Ascending aorta (tissue), 2 donors: ENCODE measurements around the gene CEACAM20. TPM values are rescaled to one million over a fixed set of nuclear protein-coding genes. Genes with fewer than 3 reads are reported as not detected.
"Not testable (repeated sequence)": the region's sequence is repeated elsewhere in the genome, so short reads cannot be mapped to it uniquely, and the experiment has no call there.

Experiments used
- DNase-seq, 2 donors: peaks; one replicate each; pipeline ENCODE4 v3.0.0-alpha.2; 2019; ENCODE audit warnings: low spot score in 2 of 2
- H3K27ac ChIP-seq, 2 donors: fragments of 200-600 bp; sonication (generic); one replicate each; pipeline ENCODE4 v1.5.1; 2016 to 2017; ENCODE audit warnings: mild to moderate bottlenecking in 1 of 2
- H3K27me3 ChIP-seq: fragments of 200-600 bp; sonication (generic); one replicate; pipeline ENCODE4 v1.5.1; 2017
- H3K36me3 ChIP-seq, 2 donors: fragments of 200-600 bp; sonication (generic); one replicate each; pipeline ENCODE4 v1.5.1; 2016
- H3K4me1 ChIP-seq, 2 donors: fragments of 200-600 bp; sonication (generic); one replicate each; pipeline ENCODE4 v1.5.1; 2016 to 2017; ENCODE audit warnings: mild to moderate bottlenecking in 1 of 2
- H3K4me3 ChIP-seq, 2 donors: fragments of 200-600 bp; sonication (generic); one replicate each; pipeline ENCODE4 v1.5.1; 2016 to 2017; ENCODE audit warnings: mild to moderate bottlenecking in 1 of 2
- H3K9me3 ChIP-seq, 2 donors: fragments of 200-600 bp; sonication (generic); one replicate each; pipeline ENCODE4 v1.5.1; 2016
- intact Hi-C: fragments of 100-400 bp; cut with DNase I; formaldehyde crosslinking; loops from one replicate; pipeline ENCODE4 v1.15.1; 2023
- total RNA-seq: library from RNA; depleted of rRNA; stranded (reverse); fragments of >200 nt; gene quantifications from one replicate; pipeline ENCODE4 v1.1.0, GENCODE V29; 2016
- TF ChIP-seq, protein P1 (sequence below), 3 experiments: fragments of 200-600 bp in 2 of 3; fragments of 450-650 bp in 1 of 3; sonication (generic) in 2 of 3; IDR thresholded peaks; one replicate each; pipeline ENCODE4 v1.5.1; 2016 to 2019; ENCODE audit warnings: antibody characterized with exemption in 3 of 3, mild to moderate bottlenecking in 1 of 3, moderate library complexity in 1 of 3

CEACAM20 gene
- total RNA-seq, 1 donor from 2014 or later: not detected

DNA sequence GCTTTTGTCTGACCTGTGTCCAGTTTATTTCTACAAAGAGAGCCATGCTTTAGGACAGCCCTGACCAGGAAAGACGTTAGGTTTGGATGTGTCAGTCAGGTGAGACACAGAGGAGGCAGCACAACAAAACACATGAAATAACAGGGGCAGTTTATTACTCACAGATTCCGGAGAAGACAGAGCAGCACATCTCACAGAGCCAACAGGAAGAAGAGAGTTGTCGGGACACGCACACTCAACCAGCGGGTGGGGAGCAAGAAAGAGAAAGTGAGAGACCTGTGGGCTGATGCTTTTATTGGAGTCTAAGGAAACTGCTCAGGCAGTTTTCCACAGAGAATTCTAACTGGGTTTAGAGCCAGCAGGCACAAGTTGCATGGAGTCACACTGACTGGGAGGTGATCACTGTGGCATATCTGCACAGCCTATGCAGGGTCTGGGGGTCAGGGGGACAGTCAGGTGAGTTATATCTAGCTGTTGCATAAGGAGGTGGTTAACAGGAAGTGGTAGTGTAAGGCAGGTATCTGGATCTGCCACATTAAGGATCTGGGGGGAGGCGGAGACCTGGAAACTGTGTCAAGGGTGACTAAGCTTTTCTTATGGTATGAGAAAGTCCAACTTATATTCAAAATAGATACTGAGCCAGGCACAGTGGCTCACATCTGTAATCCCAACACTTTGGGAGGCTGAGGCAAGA lies 24.1 kb upstream of the CEACAM20 start:
- H3K27me3 ChIP-seq: no peaks in the 10 kb centered on the region
- no peak overlapping the region for H3K27ac ChIP-seq
- TF ChIP-seq, protein P1, sequence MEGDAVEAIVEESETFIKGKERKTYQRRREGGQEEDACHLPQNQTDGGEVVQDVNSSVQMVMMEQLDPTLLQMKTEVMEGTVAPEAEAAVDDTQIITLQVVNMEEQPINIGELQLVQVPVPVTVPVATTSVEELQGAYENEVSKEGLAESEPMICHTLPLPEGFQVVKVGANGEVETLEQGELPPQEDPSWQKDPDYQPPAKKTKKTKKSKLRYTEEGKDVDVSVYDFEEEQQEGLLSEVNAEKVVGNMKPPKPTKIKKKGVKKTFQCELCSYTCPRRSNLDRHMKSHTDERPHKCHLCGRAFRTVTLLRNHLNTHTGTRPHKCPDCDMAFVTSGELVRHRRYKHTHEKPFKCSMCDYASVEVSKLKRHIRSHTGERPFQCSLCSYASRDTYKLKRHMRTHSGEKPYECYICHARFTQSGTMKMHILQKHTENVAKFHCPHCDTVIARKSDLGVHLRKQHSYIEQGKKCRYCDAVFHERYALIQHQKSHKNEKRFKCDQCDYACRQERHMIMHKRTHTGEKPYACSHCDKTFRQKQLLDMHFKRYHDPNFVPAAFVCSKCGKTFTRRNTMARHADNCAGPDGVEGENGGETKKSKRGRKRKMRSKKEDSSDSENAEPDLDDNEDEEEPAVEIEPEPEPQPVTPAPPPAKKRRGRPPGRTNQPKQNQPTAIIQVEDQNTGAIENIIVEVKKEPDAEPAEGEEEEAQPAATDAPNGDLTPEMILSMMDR (IDR thresholded peaks at IDR 0.05): no peak
- H3K9me3 ChIP-seq: no peaks in the 10 kb centered on the region
- H3K36me3 ChIP-seq: no peaks in the 10 kb centered on the region
- intact Hi-C loops: no loop called here
- no peaks in the 10 kb centered on the region for H3K4me1 ChIP-seq
- no peak overlapping the region for H3K4me3 ChIP-seq
- no peak for DNase-seq

DNA sequence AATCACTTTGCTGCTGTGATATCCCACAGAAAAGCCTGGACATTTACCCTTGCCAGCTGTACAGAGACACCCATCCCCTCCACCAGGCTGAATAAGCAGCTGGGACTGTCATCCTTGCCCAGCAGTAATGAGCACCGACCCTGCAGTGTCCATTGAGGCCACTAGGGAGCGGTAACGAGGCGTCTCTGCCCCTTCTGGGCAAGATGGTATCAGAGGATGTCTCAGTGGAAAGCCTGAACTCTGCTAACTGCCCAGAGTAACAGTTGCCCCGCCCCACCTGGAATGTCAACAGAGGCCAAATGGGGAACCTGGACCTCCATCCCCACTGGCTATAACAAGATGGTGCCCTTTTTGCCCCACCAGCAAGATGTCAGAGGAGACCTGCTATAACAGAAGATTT lies 22.8 kb upstream of the CEACAM20 start:
- H3K4me3 ChIP-seq: no peak overlapping the region
- H3K4me1 ChIP-seq: no peaks in the 10 kb centered on the region
- no peak for DNase-seq
- intact Hi-C loops: no loop called here
- no peak overlapping the region for H3K27ac ChIP-seq
- H3K9me3 ChIP-seq: no peaks in the 10 kb centered on the region
- H3K27me3 ChIP-seq: no peaks in the 10 kb centered on the region
- no peaks in the 10 kb centered on the region for H3K36me3 ChIP-seq
- TF ChIP-seq, protein P1 (IDR thresholded peaks at IDR 0.05): peak in 1 of 3 experiments; percentile 15

DNA sequence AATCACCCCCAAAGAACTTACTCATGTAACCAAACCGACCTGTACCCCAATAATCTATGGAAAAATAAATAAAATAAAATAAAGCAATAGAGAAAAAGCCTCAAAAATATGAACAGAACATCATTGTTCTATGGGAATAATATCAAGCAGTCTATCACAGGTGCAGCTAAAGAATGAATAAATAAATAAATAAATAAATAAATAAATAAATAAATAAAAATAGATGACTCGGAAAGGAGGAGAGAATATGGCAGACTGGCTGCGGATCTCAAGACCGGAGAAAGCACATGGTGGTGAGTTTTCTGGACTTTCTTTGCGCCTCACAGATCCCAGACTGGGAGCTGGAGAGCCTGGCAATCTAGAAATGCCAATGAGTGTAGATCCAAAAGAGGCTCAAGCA lies 22.4 kb upstream of the CEACAM20 start:
- no peak overlapping the region for H3K27ac ChIP-seq
- no peaks in the 10 kb centered on the region for H3K36me3 ChIP-seq
- intact Hi-C loops: no loop called here
- TF ChIP-seq, protein P1 (IDR thresholded peaks at IDR 0.05): no peak
- no peak for DNase-seq
- H3K9me3 ChIP-seq: no peaks in the 10 kb centered on the region
- no peaks in the 10 kb centered on the region for H3K4me1 ChIP-seq
- H3K27me3 ChIP-seq: no peaks in the 10 kb centered on the region
- no peak overlapping the region for H3K4me3 ChIP-seq

DNA sequence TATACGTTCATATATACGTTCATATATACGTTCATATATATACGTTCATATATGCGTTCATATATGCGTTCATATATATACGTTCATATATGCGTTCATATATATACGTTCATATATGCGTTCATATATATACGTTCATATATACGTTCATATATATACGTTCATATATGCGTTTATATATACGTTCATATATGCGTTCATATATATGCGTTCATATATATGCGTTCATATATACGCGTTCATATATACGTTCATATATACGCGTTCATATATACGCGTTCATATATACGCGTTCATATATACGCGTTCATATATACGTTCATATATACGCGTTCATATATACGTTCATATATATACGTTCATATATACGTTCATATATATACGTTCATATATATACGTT lies 21.5 kb upstream of the CEACAM20 start:
- H3K4me1 ChIP-seq, DNase-seq, intact Hi-C loops, H3K27ac ChIP-seq, H3K36me3 ChIP-seq, H3K27me3 ChIP-seq, H3K9me3 ChIP-seq, H3K4me3 ChIP-seq: not testable (repeated sequence)

DNA sequence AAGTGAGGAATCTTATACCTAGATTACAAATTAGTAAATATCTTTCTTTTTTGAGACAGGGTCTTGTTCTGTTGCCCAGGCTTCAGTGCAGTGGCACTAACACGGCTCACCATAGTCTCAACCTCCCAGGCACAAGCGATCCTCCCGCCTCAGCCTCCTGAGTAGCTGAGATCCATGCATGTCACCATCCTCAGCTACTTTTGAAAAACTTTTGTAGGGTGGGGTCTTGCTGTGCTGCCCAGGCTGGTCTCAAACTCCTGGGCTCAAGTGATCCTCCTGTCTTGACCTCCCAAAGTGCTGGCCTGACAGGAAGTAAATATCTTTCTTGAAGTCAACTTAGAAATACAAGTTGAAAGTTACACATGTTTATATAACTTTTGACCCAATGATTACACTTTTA lies 20.0 kb upstream of the CEACAM20 start:
- Histone ChIP-seq H3K9me3 (no peaks in the 10 kb centered on the region), H3K36me3 (no peaks in the 10 kb centered on the region), H3K27ac (no peak overlapping the region), H3K27me3 (no peaks in the 10 kb centered on the region), H3K4me1 (no peaks in the 10 kb centered on the region), H3K4me3 (no peak overlapping the region)
- TF ChIP-seq, protein P1 (IDR thresholded peaks at IDR 0.05): no peak
- intact Hi-C loops: no loop called here
- no peak for DNase-seq

DNA sequence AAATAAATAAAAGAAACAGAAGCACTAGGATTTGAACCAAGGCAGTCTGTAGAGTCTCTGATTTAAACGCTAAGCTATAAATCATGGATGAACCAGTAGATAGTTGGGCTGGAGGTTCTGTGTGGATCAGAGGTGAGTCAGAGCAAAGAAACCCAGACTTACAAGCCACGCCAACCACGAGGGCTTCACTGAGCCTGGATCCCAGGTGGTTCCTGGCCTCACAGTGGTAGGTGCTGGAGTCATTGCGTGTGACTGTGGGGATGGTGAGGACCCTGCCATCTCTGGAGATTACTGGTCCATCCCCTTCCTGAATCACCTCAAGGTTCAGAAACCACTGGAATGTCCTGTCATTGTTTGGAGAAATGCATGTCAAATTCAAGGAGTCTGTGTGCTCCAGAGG lies 19.3 kb upstream of the CEACAM20 start:
- H3K4me1 ChIP-seq: no peaks in the 10 kb centered on the region
- no peaks in the 10 kb centered on the region for H3K27me3 ChIP-seq
- intact Hi-C loops: no loop called here
- TF ChIP-seq, protein P1 (IDR thresholded peaks at IDR 0.05): no peak
- H3K27ac ChIP-seq: no peak overlapping the region
- no peak for DNase-seq
- H3K4me3 ChIP-seq: no peak overlapping the region
- no peaks in the 10 kb centered on the region for H3K36me3 ChIP-seq
- H3K9me3 ChIP-seq: no peaks in the 10 kb centered on the region
